Adipocyte (in vitro differentiated cells): ENCODE data around the gene CYP2W1.

Experiments used
- DNase-seq: peaks from one replicate; pipeline ENCODE4 v3.0.0-alpha.2; 2015; ENCODE audit warnings: low read depth
- H3K27me3 ChIP-seq: replicated peaks from 2 replicates; pipeline ENCODE4 v1.7.0; 2013; ENCODE audit warnings: mild to moderate bottlenecking, low read length, moderate library complexity; ENCODE audit not compliant: control insufficient read depth, insufficient read depth
- H3K36me3 ChIP-seq: 2 replicates; pipeline ENCODE4 v1.7.0; 2013; ENCODE audit warnings: low read length, mild to moderate bottlenecking, moderate library complexity; ENCODE audit not compliant: control insufficient read depth, insufficient read depth, severe bottlenecking
- H3K4me1 ChIP-seq: 2 replicates; pipeline ENCODE4 v1.7.0; 2013; ENCODE audit warnings: mild to moderate bottlenecking, low read length, moderate library complexity; ENCODE audit not compliant: control insufficient read depth, insufficient read depth
- H3K4me3 ChIP-seq: 2 replicates; pipeline ENCODE4 v1.7.0; 2013; ENCODE audit warnings: mild to moderate bottlenecking, low read length, moderate library complexity
- H3K9ac ChIP-seq: 2 replicates; pipeline ENCODE4 v1.7.0; 2013; ENCODE audit warnings: mild to moderate bottlenecking, low read length, moderate library complexity
- H3K9me3 ChIP-seq: 2 replicates; pipeline ENCODE4 v1.7.0; 2013; ENCODE audit warnings: mild to moderate bottlenecking, low read length, moderate library complexity; ENCODE audit not compliant: control insufficient read depth

The CYP2W1 gene, protein sequence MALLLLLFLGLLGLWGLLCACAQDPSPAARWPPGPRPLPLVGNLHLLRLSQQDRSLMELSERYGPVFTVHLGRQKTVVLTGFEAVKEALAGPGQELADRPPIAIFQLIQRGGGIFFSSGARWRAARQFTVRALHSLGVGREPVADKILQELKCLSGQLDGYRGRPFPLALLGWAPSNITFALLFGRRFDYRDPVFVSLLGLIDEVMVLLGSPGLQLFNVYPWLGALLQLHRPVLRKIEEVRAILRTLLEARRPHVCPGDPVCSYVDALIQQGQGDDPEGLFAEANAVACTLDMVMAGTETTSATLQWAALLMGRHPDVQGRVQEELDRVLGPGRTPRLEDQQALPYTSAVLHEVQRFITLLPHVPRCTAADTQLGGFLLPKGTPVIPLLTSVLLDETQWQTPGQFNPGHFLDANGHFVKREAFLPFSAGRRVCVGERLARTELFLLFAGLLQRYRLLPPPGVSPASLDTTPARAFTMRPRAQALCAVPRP

DNA sequence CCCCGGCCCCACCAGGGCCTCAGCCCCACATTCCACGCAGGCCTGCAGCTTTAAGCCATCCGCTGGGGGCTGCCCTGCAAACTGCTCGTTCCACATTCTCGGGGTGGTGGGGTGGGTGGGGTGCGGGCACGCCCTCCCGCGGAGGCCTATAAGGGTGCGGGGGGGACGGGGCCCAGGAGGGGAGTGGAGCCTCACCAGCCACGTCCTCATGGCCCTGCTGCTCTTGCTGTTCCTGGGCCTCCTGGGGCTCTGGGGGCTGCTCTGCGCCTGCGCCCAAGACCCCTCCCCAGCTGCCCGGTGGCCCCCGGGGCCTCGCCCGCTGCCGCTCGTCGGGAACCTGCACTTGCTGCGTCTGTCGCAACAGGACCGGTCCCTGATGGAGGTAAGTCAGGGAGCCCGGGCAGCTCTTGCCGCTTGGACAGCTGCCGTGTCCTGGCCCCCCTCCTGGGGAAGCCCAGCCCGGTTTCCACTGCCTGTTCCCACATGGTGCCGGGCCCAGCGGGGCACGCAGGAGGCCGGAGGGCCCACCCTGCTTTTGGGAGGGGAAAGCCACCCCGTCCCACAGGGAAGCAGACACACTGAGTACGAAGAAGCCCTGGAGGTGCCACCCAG is at the start of gene CYP2W1:
TSS of gene CYP2W1 (plus strand) at position 178 of the 612 bp plus-strand sequence. CDS start at position 209, 31 bp downstream.
- no peak for DNase-seq
- H3K4me3 ChIP-seq: no peak within 1 kb of the TSS

DNA sequence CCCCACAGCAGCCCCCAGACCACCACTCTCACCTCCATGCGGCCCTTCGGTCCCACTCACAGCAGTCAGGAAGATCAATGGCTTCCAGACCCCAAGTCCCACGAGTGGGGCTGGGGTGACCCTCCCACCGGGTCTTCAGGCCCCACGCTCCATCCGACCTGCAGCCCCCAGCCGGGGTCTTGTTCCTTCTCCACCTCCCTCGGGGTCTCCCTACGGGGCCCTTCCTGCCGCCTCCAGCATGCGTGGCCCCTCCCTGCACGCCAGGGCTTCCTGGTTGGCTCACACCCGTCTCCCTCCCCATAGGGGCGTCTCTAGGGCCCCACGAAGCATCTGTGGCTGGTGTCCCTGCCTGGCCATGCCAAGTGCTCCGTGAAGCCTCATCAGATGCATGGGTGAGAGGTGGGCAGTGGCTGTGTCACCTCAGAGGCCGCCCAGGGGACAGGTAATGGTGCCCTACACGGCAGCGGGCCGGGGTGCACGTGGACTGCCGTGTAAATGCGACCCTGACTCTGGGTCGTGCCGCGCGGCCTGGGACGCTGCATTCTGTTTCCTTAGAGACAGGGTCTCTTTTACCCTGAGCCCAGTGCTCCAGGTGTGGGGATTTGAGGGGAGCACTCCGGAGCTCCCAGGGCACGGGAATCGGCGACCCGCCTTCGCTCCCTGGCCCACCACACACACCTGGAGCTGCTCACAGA is 48.4 kb upstream of the CYP2W1 start:
- Histone ChIP-seq H3K4me3 (no peak overlapping the region), H3K4me1 (peaks cover 2% of the 10 kb centered on the region), H3K9me3 (no peaks in the 10 kb centered on the region), H3K36me3 (no peaks in the 10 kb centered on the region), H3K27me3 (peaks cover 4% of the 10 kb centered on the region), H3K9ac (no peak overlapping the region)
- DNase-seq: no peak

More for the DNA sequence above, at the start of gene CYP2W1:
- Histone ChIP-seq H3K36me3 (no peaks in the 10 kb centered on the region), H3K9me3 (no peaks in the 10 kb centered on the region), H3K9ac (no peak within 1 kb of the TSS), H3K4me1 (no peaks in the 10 kb centered on the region), H3K27me3 (peaks cover 9% of the 10 kb centered on the region)

DNA sequence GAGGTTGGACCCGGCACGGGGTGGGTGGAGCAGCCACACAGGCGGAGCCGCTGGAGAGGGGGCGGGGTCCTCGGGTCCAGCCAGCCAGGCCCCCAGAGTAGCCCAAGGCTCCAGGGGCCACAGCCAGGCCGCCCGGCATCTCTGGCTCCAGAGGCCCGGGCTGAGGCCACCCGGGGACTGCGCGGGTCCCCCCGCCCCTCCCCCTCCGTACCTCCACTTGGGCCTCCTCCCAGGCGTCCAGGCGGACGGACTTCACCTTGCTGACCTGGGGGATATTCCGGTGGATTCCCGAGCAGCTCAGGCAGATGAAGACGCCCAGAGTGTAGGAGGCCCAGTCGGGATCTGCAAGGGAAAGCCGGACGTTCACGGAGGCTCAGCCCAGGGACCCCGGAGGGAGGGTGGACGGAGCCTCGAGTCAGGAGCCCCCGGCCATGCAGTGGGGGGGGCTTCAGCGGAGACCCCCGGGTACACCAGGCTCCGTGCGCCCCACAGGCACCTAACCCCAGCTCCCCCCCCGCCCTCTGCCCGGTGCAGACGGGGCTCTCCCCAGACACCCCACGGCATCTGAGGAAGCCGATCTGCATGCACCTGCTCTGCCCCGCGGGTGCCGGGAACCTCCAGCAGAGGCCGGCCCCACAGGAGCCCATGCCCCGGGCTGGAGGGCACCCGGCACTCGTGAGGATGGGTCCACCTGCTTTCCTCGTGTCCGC is 47.7 kb upstream of the CYP2W1 start:
- Histone ChIP-seq H3K4me3 (no peak overlapping the region), H3K4me1 (peaks cover 3% of the 10 kb centered on the region), H3K27me3 (peaks cover 4% of the 10 kb centered on the region), H3K9me3 (peaks cover 1% of the 10 kb centered on the region), H3K36me3 (no peaks in the 10 kb centered on the region), H3K9ac (no peak overlapping the region)
- no peak for DNase-seq

DNA sequence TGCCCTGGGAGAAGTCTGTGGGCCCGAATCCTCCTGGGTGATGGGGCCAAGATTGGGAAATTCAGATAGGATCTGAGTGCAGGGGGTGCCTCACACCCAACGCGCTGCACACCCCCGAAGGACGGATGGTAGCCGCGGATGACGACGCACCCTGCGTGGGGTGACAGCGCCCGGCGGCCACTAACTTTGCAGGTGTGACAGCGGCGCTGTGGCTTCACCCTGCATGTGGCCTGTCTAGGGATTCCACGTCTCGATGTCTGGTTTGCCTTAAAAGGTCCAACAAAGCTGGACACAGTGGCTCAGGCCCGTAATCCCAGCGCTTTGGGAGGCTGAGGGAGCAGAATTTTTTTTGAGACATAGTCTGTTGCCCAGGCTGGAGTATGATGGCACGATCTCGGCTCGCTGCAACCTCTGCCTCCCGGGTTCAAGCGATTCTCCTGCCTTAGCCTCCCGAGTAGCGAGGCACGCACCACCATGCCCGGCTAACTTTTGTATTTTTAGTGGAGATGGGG is 47.1 kb upstream of the CYP2W1 start:
- Histone ChIP-seq H3K36me3 (no peaks in the 10 kb centered on the region), H3K9me3 (peaks cover 8% of the 10 kb centered on the region), H3K4me1 (peaks cover 7% of the 10 kb centered on the region), H3K4me3 (no peak overlapping the region), H3K27me3 (peaks cover 4% of the 10 kb centered on the region), H3K9ac (no peak overlapping the region)
- DNase-seq: no peak

DNA sequence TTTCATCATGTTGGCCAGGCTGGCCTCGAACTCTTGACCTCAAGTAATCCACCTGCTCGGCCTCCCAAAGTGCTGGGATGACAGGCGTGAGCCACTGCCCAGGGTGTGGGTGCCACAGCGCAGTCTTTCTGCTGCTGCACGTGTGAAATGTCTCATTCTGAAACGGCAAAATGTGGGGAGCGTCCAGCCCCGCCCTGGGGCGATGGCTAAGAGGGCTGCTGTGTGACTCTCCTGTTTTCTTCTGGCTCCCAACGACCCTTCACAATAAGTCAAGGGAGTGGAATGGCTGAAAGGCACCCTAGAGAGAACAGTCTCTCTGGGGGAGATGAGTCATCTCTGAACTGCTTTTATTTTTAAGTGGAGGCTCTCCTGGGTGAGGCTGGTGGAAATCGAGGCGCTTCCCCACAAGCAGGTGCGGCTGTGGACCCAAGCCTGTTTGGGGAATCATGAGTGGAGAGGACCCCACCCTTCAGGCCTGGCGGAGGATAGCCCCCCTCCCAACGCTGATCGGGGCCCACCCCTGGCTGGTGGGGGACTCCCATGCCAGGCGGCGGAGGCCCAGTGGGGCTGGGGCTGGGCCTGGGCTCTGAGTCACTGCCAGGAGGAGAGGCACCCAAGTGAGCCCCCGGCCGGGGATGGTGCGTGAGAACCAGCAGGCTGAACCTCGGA is 46.5 kb upstream of the CYP2W1 start:
- Histone ChIP-seq H3K36me3 (no peaks in the 10 kb centered on the region), H3K4me3 (no peak overlapping the region), H3K9me3 (peaks cover 8% of the 10 kb centered on the region), H3K9ac (no peak overlapping the region), H3K4me1 (peaks cover 10% of the 10 kb centered on the region), H3K27me3 (peaks cover 4% of the 10 kb centered on the region)
- peak; percentile 27 for DNase-seq

DNA sequence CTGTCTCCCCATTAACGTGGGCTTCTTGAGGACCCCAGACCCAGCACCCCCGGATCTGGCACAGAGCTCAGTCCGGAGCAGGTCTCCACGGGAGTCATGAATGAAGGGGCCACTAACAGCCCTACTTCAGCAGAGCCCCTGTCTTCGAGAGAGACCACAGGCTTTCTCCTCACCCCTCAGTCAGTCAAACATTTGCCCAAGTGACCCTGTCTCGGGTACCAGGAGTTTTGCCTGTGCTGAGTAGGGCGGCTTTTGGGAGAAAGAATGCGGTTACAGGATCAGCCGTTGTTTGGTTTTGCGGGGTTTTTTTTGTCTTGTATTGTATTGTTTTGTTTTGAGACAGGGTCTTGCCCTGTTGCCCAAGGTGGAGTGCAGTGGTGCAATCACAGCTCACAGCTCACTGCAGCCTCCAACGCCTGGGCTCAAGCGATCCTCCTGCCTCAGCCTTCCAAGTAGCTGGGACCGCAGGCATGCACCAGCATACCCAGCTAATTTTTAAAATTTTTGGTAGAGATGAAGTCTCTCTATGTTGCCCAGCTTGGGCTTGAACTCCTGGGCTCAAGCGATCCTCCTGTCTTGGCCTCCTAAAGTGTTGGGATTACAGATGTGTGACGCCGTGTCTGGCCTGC is 45.0 kb upstream of the CYP2W1 start:
- peaks cover 10% of the 10 kb centered on the region for H3K4me1 ChIP-seq
- H3K9me3 ChIP-seq: peaks cover 8% of the 10 kb centered on the region
- DNase-seq: no peak
- H3K4me3 ChIP-seq: no peak overlapping the region
- no peaks in the 10 kb centered on the region for H3K36me3 ChIP-seq
- no peak overlapping the region for H3K9ac ChIP-seq
- H3K27me3 ChIP-seq: no peaks in the 10 kb centered on the region

DNA sequence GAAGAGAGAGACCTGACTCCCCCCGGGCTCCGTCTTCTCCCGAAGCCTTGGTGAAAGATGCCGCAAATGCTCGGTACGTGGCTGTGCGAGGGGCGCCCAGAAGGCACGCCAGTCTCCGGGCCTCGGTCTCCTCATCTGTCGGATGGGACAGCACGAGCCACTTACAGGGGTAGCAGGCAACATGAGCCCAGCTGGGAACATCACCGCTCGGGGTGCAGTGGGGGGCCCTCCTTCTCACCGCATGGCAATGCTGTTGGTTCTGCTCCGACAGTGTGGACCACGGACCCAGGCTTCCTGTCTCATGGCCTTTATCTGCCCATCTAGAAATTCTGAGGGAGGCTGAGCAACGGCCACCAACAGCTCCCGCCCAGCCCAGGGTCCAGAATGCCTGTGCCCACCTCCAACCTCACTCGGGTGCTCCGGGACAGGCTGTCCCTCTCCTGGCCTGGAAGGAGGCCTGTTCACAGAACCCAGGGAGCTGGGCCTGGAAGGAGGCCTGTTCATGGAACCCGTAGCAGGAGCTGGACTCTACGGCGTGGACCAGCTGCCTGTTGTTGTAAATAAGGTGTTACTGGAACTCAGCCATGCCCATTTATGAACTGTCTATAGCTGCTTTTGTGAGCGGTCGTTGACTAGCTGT is 44.3 kb upstream of the CYP2W1 start:
- H3K36me3 ChIP-seq: no peaks in the 10 kb centered on the region
- H3K4me3 ChIP-seq: no peak overlapping the region
- no peak overlapping the region for H3K9ac ChIP-seq
- DNase-seq: no peak
- H3K9me3 ChIP-seq: peaks cover 8% of the 10 kb centered on the region
- H3K4me1 ChIP-seq: peaks cover 10% of the 10 kb centered on the region
- H3K27me3 ChIP-seq: no peaks in the 10 kb centered on the region

DNA sequence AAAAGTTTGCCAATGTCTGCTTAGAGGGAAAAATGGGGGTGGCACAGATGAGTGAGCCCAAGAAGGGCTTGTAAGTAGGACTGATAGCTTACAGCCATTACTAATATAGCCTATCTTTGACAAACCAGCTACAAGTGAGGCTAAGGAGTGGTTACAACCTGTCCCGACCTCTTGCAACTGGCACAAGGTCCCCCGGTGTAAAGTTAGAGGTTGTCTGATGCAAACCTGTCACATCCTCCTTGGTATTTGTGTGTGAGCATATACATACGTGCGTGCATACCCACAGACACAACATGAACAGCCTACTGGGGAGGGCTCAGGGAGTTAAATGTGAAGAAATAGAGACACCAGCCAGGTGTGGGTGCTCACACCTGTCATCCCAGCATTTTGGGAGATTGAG is 43.1 kb upstream of the CYP2W1 start:
- Histone ChIP-seq H3K4me3 (no peak overlapping the region), H3K9me3 (peaks cover 8% of the 10 kb centered on the region), H3K4me1 (peaks cover 10% of the 10 kb centered on the region), H3K36me3 (no peaks in the 10 kb centered on the region), H3K9ac (no peak overlapping the region), H3K27me3 (no peaks in the 10 kb centered on the region)
- DNase-seq: no peak

DNA sequence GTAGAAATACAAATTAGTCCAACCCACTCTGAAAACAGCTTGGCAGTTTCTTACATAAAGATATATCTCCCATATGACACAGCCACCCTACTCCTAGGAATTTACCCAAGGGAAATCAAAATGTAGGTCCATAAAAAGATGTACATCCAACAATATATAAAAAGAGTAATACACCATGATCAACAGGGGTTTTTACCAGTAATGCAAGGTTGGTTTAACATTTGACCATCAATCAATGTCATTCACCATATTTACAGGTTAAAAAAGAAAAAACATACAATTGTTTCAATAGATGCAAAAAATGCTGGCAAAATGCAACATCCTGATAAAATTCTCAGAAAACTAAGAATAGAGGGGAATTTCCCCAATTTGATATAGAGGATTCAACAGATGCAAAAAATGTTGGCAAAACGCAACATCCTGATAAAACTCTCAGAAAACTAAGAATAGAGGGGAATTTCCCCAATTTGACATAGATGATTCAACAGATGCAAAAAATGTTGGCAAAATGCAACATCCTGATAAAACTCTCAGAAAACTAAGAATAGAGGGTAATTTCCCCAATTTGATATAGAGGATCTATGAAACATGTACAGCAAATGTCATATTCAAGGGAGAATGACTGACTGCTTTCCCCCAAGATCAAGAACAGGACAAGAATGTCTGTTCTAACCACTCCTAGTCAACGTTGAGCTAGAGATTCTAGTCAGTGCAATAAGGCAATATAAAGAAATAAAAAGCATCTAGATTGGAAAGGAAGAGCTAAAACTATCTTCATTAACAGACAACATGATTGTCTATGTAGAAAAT is 42.2 kb upstream of the CYP2W1 start:
- H3K36me3 ChIP-seq: no peaks in the 10 kb centered on the region
- no peak for DNase-seq
- H3K27me3 ChIP-seq: no peaks in the 10 kb centered on the region
- H3K4me3 ChIP-seq: no peak overlapping the region
- H3K9ac ChIP-seq: no peak overlapping the region
- peaks cover 8% of the 10 kb centered on the region for H3K9me3 ChIP-seq
- H3K4me1 ChIP-seq: peaks cover 10% of the 10 kb centered on the region
